GM12891 (cell line): ENCODE measurements around the gene INPP4A.
A peak's percentile ranks its signal among the peaks of the same experiment; 100 is the strongest.

Experiments used
- POLR2A ChIP-seq: IDR thresholded peaks from 2 replicates; pipeline ENCODE4 v1.6.1; 2011; ENCODE audit warnings: low read depth, low read length, control low read depth
- POLR2AphosphoS5 ChIP-seq: IDR thresholded peaks from 2 replicates; pipeline ENCODE4 v1.6.1; 2011; ENCODE audit warnings: low read depth, low read length, control low read depth
- TAF1 ChIP-seq: IDR thresholded peaks from 2 replicates; pipeline ENCODE4 v1.6.1; 2011; ENCODE audit warnings: low read depth, low read length, control low read depth

GRCh38 chr2:98468621-98469236, 24.1 kb downstream of the INPP4A start:
- TF ChIP-seq POLR2A, result no peak
- peak; percentile 49; the same call in 1 of the 2 replicates for TF ChIP-seq TAF1
- TF ChIP-seq POLR2AphosphoS5, result no peak; the same call in 1 of the 2 replicates
